NCI-H1694 treated with DMSO at 0.1 percent for 48 hours (cell line): ENCODE measurements around the gene APBA2.

ENCODE experiments used
- DNase-seq: peaks from one replicate; lab custom pipeline; 2025; lab: John Stamatoyannopoulos, UW

The APBA2 gene

DNA sequence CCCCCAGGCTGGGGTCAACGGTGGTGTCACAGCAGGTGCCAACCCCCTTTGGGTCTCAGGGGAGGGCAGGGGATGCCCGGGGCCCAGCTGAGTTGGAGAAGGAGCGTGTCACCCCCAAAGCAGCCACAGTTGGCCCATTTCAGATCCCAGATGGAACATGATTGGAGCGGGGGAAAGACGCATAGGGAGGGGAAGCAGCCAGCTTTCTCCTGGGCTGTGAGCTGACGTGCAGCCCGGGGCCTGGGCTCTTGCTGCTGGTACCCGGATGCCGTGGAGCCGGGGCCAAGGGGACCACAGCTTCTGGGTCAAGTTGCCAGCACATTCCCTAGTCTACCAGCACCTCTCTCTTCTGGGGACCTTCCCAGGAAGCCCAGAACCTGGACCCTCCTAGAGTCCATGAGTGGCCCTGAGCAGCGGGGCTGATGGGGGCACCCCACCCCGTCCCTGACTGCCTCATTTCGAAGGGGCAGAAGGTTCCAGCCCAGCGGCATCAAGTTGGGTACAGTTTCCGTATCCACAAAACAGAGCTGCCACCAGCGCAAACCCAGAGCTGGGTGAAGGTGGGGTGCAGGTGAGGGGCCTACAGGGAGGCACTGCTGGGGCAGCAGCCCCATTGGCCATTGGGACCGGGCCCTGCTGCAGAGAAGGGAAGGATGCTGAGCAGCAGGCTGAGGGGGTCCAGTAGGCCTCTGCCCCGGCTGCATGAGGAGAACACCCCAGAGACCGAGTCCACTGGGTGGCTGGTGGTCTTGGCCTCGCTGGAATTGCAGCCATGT, 235.0 kb downstream of the APBA2 start:
- no peak for DNase-seq

DNA sequence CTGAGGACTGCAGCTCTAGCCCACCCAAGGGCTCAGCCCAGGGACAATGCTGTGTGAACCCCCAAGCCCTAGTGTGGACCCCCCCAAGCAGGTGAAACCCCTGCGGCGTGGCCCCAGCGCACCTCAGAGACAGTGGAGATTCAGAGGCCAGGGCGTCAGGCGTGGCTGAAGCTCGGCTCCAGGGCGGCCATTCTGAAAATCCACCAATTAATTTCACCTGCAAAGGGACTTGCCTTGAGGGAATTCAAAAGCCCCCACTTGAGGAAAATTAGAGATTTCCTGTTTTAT, 235.5 kb downstream of the APBA2 start:
- no peak for DNase-seq

GRCh38 chr15:29121907-29122306, 236.1 kb downstream of the APBA2 start:
- no peak for DNase-seq

GRCh38 chr15:29122506-29122905, 236.7 kb downstream of the APBA2 start:
- no peak for DNase-seq

GRCh38 chr15:29123171-29123570, 237.4 kb downstream of the APBA2 start:
- DNase-seq, result no peak

DNA sequence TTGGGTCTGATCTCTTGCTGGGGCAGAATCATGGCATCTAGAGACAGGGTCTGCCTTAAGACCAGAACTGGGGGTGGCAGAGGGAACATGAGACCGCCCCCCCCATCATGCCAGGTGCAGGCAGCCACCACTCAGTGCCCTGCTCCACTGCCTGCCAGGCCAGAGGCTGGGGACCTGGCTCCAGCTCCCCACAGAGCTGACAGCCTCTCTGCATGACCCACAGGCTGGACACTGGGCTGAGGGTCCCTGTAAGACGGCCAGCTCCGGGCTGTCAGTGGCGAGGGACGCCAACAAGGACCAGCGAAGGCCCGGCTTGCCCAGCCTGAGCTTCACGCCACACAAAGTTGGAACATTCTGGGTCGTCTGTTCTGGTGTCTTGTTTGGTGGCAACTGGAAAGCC, 238.2 kb downstream of the APBA2 start:
- no peak for DNase-seq

DNA sequence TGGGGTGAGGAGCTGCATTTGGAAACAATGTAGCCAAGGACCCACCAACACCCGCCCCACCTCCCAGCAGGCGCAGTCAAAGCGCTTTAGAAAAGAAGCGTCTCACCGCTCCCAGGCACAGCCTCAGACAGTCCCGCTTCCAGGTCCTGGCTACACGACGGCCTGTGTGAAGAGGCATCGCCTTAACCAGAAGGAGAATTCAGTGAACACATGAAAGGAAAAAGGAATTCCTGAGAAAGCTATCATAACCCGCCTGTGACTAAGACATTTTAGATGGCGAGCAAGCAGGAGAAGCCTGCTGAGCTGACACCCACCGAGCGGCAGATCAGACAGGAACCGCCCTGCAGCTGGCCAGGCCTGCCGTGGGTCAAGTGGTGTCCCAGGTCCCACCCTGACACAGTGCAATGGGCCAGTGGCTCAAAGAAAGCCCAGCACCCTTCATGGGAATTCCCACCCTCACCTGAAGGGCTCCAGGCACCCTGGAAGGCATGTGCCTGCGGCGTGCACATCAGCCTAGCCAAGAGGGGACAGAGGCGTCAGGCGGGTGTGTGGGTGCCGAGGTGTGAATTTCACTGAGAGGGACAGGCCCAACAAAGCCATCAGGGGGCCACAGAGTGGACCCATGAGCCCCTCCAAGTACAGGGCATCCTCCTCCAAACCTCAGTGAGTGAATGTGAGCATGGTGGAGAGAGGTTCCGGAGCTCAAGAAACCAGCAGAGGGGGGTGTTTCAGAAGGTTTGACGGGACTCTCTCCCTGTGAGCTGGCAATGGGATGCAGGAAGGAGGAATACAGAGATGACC, 239.0 kb downstream of the APBA2 start:
- DNase-seq, result no peak

- no peak for DNase-seq
Observed at GRCh38 chr15:29125382-29126207, 239.8 kb downstream of the APBA2 start.

- DNase-seq, result no peak
Observed at GRCh38 chr15:29126208-29126536, 240.4 kb downstream of the APBA2 start.

GRCh38 chr15:29126821-29127461, 241.2 kb downstream of the APBA2 start:
- no peak for DNase-seq

DNA sequence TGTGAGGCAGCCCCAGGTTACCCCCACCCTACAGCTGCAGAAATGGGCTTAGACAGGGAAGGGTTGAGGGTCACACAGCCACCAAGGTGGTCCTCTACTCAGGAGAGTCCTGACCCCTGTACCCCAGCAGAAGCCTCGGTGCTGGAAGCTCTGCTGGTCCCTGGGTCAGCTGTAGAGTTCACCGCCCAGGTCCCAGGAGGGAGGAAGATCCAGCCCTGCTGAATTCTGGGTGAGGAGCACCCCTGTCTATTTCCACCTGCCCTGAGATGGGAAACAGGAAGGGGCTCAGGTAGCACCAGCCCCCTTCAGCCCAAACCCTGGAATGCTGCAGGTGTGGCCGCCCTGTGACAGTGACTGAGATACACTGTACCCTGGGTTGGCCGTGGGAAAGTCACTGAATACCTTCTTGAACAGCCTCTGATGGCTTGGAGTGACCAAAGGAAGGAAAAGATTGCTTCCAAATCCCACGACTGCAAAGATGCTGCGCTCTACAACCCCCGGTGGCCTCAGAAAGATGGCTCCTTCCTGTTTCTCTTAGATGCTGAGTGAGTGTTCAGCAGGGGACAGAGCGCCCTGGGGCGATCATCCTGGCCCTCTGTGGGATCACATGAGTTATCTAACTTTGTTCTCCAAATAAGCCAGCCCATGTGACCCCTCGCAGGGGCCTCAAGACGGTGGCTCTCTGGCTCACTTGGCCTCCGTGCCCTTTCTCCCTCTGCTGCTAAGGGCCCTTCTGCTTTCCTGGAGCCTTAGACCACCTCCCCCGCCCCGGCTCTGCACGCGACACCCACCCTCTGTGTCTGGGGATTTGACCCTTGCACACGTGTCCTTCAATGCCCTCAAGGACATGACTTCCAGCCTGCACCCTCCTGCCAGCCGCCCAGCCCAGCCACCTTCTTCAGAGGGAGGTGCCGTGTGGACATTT, 242.0 kb downstream of the APBA2 start:
- DNase-seq, result no peak

- no peak for DNase-seq
Observed at GRCh38 chr15:29128671-29129070, 242.9 kb downstream of the APBA2 start.

GRCh38 chr15:29129221-29129620, 243.4 kb downstream of the APBA2 start:
- no peak for DNase-seq

DNA sequence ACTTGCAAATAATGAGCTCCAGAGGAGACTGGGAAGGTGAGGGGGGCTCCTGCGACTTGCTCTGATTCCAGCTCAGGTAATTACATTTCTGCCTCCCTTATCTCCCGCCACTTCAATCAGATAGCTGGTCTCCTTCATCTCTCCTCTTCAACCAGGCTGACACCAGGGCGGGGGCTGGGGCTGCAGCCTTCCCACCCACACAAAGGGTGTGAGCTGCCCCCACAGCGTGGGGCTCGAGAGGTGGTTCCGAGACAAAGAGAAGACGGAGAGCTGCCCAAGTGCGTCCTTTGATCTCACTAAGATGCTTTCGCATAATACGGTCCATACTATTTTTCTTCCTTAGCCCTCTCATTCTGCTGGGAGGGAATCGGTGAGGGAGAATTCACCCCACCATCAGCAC, 244.2 kb downstream of the APBA2 start:
- no peak for DNase-seq

DNA sequence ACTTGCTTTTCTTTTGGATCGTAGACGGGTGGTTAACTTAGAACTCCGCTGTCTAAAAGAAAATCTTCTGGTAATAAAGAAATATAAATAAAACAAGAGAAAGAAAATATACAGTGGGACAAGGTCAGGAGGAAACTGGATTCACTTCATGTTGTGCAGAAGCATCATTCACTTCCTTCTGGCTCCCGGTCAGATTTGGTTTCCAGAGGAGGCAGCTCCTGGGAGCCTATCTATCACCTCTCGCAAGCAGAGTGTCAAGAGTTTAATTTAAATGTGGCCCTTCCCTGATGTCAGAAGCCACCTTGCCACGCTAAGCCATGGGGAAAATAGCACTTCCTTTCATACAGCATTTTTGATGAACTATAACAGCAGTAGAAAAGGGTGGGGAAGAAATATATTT, 244.7 kb downstream of the APBA2 start:
- no peak for DNase-seq

- no peak for DNase-seq
Observed at GRCh38 chr15:29130951-29131839, 245.4 kb downstream of the APBA2 start.

GRCh38 chr15:29131840-29132420, 246.2 kb downstream of the APBA2 start:
- no peak for DNase-seq

GRCh38 chr15:29132735-29133181, 247.0 kb downstream of the APBA2 start:
- DNase-seq, result no peak

- no peak for DNase-seq
Observed at GRCh38 chr15:29133321-29133720, 247.5 kb downstream of the APBA2 start.

GRCh38 chr15:29133791-29134190, 248.0 kb downstream of the APBA2 start:
- DNase-seq, result no peak
